ENCODE results near the gene FBXO3.

The FBXO3 gene

DNA sequence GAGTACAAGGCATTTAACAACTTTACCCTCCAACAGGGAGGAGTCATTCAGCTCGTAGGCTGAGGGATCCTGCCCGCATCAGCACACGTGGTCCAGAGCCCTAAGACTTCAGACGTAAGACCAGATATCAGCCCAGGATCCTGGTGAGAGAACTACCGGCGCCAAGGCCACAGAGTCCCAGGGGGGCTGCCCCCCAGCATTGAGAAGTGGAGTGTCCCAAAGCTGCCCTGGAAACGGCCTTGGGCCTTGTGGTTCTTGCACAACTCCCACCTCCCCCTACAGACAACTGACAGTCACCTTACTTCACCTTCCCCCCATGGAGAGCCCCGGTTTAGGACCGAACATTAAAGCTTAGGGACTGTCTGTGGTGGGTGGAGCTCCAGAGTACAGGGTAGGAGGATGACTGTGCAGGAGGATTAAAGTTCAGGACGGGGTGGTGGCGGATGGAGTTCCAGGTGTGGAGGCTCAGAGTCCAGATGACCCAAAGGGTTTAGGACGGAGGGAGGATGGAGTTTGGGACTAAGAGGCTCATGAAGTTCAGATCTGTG lies 74.7 kb downstream of the FBXO3 start:
- no peak for DNase-seq (ENCODE audit: extremely low read depth, low read depth)
- TF ChIP-seq, protein P1, sequence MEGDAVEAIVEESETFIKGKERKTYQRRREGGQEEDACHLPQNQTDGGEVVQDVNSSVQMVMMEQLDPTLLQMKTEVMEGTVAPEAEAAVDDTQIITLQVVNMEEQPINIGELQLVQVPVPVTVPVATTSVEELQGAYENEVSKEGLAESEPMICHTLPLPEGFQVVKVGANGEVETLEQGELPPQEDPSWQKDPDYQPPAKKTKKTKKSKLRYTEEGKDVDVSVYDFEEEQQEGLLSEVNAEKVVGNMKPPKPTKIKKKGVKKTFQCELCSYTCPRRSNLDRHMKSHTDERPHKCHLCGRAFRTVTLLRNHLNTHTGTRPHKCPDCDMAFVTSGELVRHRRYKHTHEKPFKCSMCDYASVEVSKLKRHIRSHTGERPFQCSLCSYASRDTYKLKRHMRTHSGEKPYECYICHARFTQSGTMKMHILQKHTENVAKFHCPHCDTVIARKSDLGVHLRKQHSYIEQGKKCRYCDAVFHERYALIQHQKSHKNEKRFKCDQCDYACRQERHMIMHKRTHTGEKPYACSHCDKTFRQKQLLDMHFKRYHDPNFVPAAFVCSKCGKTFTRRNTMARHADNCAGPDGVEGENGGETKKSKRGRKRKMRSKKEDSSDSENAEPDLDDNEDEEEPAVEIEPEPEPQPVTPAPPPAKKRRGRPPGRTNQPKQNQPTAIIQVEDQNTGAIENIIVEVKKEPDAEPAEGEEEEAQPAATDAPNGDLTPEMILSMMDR (IDR thresholded peaks at IDR 0.05; ENCODE audit: low read depth, low read length): no peak

DNA sequence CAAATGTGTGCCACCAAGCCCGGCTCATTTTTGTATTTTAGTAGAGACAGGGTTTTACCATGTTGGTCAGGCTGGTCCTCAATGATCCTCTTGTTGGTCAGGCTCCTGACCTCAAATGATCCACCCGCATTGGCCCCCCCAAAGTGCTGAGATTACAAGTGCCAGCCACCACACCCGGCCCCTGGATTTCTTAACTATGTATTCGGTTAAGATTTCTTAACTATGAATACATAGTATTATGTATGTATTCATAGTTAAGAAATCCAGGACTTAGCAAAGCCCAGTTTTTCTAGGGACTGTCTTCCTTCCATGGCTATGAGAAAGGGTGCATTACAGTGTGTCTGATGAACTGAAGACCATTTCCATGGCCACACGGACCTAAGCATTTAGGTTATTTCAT lies 75.4 kb downstream of the FBXO3 start:
- TF ChIP-seq, protein P1 (IDR thresholded peaks at IDR 0.05; ENCODE audit: low read depth, low read length): no peak
- DNase-seq (ENCODE audit: extremely low read depth, low read depth): no peak

DNA sequence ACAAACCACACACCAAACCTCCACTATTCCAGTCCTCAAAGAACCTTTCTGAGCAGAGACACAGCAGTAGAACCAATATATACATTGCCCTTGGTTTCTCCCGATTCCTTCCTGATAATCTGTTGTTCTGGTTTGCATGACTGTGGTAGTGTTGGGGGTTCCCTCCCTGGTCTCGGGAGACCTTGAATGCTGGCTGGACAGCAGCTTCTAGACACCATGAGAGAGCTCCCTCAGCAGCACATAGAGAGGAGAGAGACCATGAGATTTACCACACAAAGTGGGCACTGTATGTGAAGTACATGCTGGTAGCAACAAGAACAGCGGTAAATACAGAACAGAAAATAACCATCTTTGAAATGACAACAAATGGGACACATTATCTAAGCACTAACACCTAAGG lies 76.3 kb downstream of the FBXO3 start:
- DNase-seq (ENCODE audit: extremely low read depth, low read depth): no peak
- TF ChIP-seq, protein P1 (IDR thresholded peaks at IDR 0.05; ENCODE audit: low read depth, low read length): no peak

DNA sequence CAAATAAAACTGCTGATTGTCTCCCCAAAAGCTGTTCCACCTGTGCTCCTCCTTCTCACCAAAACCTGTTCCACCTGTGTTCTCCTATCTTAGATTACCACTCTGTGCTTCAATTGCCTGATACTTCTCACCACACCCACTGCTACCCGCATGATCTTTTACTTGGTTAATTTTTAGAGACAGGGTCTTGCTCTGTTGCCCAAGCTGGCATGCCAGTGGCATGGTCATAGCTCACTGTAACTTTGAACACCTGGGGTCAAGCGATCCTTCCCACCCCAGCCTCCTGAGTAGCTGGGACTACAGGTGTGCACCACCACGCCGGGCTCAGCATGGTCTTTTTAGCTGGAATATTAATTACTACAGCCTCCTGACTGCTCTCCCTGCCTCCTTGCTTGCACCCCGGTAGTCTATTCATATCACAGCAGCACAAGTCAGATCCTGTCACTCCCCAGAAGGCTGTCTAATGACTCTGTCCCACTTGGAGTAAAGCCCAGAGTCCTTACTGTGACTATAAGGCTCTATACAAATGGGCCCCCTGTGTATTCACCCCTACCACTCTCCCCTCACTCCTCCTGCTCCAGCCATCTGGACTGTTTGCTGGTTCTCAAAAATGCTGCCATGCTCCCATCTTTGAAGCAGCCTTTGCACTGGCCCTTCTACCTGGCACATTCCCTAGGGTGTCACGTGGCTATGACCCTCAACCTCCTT lies 77.2 kb downstream of the FBXO3 start:
- TF ChIP-seq, protein P1 (IDR thresholded peaks at IDR 0.05; ENCODE audit: low read depth, low read length): no peak
- no peak for DNase-seq (ENCODE audit: extremely low read depth, low read depth)

DNA sequence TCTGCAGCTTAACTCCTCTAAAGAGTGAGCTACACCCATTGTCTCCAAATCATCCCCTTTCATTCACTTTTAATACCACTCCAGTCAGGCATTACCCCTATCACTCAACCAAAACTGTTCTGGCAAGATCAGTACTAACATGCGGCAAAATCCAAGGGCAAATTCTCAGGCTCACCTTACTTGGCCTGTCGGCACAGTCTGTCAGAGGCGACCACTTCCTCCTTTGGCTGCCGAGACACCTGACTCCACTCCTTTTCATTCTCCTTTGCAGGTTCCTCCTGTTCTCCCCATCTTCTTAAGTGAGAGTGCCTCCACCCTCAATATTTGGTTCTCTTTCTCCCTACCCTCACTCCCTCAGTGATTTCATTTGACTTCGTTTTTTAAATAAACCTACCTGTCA lies 77.9 kb downstream of the FBXO3 start:
- no peak for DNase-seq (ENCODE audit: extremely low read depth, low read depth)
- TF ChIP-seq, protein P1 (IDR thresholded peaks at IDR 0.05; ENCODE audit: low read depth, low read length): no peak

DNA sequence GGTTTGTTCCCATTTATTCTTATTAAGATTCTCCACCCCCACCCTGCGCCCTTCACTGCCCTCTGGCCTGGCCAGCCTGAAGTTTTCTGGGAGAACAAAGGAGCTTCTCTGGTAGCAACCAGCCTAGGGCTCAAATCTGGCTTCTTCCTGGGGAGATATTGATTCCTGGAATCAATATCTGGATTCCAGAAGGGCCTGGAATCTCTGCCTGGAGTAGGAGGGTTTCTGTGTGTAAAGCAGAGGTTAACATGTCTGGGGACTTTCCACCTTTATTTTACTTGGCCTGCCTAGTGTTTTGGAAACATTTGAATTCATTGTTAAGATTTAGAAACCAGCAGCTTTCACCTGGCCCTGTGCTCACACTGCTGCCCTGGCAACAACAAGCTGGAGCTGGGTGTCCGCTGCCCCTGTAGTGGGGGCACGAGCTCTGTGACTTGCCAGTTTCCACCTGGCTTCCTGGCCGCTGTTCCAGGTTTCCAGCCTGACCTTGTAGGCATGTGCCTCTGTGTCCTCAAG lies 79.2 kb downstream of the FBXO3 start:
- no peak for DNase-seq (ENCODE audit: extremely low read depth, low read depth)
- TF ChIP-seq, protein P1 (IDR thresholded peaks at IDR 0.05; ENCODE audit: low read depth, low read length): no peak

DNA sequence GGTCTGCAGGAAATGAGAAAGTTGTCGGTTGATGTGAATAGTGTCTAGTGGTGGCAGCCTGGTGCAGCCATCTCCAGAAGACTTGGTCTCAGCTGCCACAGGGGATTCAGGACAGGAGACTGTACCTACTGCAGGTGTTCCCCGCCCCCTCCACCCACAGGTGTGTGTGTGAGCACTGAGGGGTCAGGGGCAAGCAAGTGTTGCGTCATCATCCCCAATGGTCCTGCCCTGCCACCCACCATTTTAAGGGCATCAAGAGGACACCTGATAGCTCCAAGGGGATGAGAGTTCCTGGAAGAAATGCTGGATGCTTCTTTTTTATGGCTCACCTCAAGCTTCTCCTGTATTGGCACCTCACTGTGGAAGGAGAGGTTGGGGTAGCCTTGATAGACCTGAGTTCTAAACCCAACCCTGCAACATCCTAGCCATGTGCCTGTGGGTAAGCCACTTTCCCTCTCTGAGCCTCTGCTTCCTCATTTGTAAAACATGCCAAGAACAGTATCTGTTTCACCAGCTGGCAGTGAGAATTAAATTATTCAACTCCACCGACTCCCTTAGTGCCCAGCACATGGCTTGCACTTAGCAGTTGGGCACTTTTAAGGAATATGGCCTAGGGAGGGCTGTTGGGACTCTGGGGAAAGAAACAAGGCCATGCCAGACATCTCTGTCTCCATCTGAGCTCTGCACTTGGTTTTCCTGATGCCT lies 79.8 kb downstream of the FBXO3 start:
- no peak for DNase-seq (ENCODE audit: extremely low read depth, low read depth)
- TF ChIP-seq, protein P1 (IDR thresholded peaks at IDR 0.05; ENCODE audit: low read depth, low read length): no peak

All from AG09319 (cell line).